BE2C (cell line): ENCODE results near the gene CACNA2D3.

Experiments
- DNase-seq: peaks from one replicate; pipeline ENCODE4 v3.0.0-alpha.2; 2020
- H3K27me3 ChIP-seq: fragments of 250-450 bp; sonication (Bioruptor Pico); 2 replicates; pipeline ENCODE4 v1.5.1; 2020; ENCODE audit warnings: mild to moderate bottlenecking
- H3K36me3 ChIP-seq: fragments of 250-450 bp; sonication (Bioruptor Pico); 2 replicates; pipeline ENCODE4 v1.5.1; 2020; ENCODE audit warnings: mild to moderate bottlenecking
- H3K4me1 ChIP-seq: fragments of 250-450 bp; sonication (Bioruptor Pico); 2 replicates; pipeline ENCODE4 v1.5.1; 2020
- H3K4me3 ChIP-seq: 2 replicates; pipeline ENCODE4 v1.5.1; 2011; ENCODE audit warnings: low read depth, low read length
- H3K9me3 ChIP-seq: fragments of 250-450 bp; sonication (Bioruptor Pico); 2 replicates; pipeline ENCODE4 v1.5.1; 2020
- TF ChIP-seq, protein P1 (sequence below): IDR thresholded peaks from 2 replicates; pipeline ENCODE4 v1.5.1; 2012; ENCODE audit warnings: mild to moderate bottlenecking, low read depth, low read length

Gene CACNA2D3

GRCh38 chr3:54144284-54144683 is 21.9 kb downstream of the CACNA2D3 start:
- DNase-seq: no peak
- H3K9me3 ChIP-seq: no peaks in the 10 kb centered on the region
- TF ChIP-seq, protein P1, sequence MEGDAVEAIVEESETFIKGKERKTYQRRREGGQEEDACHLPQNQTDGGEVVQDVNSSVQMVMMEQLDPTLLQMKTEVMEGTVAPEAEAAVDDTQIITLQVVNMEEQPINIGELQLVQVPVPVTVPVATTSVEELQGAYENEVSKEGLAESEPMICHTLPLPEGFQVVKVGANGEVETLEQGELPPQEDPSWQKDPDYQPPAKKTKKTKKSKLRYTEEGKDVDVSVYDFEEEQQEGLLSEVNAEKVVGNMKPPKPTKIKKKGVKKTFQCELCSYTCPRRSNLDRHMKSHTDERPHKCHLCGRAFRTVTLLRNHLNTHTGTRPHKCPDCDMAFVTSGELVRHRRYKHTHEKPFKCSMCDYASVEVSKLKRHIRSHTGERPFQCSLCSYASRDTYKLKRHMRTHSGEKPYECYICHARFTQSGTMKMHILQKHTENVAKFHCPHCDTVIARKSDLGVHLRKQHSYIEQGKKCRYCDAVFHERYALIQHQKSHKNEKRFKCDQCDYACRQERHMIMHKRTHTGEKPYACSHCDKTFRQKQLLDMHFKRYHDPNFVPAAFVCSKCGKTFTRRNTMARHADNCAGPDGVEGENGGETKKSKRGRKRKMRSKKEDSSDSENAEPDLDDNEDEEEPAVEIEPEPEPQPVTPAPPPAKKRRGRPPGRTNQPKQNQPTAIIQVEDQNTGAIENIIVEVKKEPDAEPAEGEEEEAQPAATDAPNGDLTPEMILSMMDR: no peak
- H3K27me3 ChIP-seq: no peaks in the 10 kb centered on the region
- no peak overlapping the region for H3K4me3 ChIP-seq
- no peaks in the 10 kb centered on the region for H3K4me1 ChIP-seq
- H3K36me3 ChIP-seq: no peaks in the 10 kb centered on the region

- H3K4me3 ChIP-seq: no peak overlapping the region
- H3K27me3 ChIP-seq: no peaks in the 10 kb centered on the region
- H3K9me3 ChIP-seq: no peaks in the 10 kb centered on the region
- peak; percentile 66 for DNase-seq
- TF ChIP-seq, protein P1: peak; percentile 75
- H3K4me1 ChIP-seq: no peaks in the 10 kb centered on the region
- H3K36me3 ChIP-seq: no peaks in the 10 kb centered on the region
These were observed 24.3 kb downstream of the CACNA2D3 start for GRCh38 chr3:54146506-54147239.

DNA sequence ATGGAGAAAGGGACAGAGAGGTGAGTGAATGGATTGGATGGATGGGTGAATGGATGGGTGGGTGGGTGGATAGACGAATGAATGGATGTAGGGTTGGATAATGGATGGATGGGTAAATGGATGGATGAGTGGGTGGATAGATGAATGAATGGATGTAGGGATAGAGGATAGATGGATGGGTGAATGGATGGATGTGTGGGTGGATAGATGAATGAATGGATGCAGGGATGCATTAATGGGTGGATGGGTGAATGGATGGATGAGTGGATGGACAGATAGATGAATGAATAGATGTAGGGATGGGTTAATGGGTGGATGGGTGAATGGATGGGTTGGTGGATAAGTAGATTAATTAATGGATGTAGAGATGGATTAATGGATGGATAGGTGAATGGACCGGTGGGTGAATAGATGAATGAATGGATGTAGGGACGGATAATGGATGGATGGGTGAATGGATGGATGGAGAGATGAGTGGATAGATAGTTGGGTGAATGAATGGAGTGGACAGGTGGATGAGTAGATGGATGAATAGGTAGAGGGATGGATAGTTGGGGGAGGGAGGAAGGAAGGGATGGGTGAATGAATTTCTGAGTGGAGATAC is 28.6 kb downstream of the CACNA2D3 start:
- TF ChIP-seq, protein P1: no peak
- Histone ChIP-seq H3K4me1 (no peaks in the 10 kb centered on the region), H3K9me3 (no peaks in the 10 kb centered on the region), H3K27me3 (no peaks in the 10 kb centered on the region), H3K36me3 (no peaks in the 10 kb centered on the region), H3K4me3 (no peak overlapping the region)
- no peak for DNase-seq

GRCh38 chr3:54153477-54153876 is 31.1 kb downstream of the CACNA2D3 start:
- H3K4me3 ChIP-seq: no peak overlapping the region
- no peaks in the 10 kb centered on the region for H3K27me3 ChIP-seq
- no peak for DNase-seq
- TF ChIP-seq, protein P1: no peak
- no peaks in the 10 kb centered on the region; the same call in 1 of the 2 replicates for H3K4me1 ChIP-seq
- no peaks in the 10 kb centered on the region for H3K9me3 ChIP-seq
- no peaks in the 10 kb centered on the region for H3K36me3 ChIP-seq

DNA sequence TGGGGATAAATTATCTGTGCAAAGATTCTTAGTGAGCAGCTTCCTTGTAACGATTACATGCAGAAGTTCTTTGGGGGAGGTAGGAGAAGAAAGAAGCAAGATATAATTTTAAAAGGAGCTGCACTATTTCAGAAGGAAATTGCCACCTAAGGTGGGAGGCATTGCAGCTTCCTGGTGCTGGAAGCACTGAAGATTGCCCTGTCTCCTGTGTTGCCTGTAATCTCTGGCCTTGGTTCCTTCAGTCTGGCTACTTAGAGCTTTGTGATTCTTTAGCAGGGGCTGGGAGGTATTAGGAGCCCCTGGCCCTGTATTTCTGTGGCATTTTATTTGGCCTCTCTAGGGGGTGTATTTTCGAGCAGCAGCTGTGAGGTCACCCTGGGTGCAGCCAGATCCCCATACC is 35.5 kb downstream of the CACNA2D3 start:
- no peaks in the 10 kb centered on the region for H3K27me3 ChIP-seq
- DNase-seq: no peak
- no peak overlapping the region for H3K4me3 ChIP-seq
- no peaks in the 10 kb centered on the region for H3K9me3 ChIP-seq
- no peaks in the 10 kb centered on the region; the same call in 1 of the 2 replicates for H3K4me1 ChIP-seq
- no peaks in the 10 kb centered on the region for H3K36me3 ChIP-seq
- TF ChIP-seq, protein P1: no peak

DNA sequence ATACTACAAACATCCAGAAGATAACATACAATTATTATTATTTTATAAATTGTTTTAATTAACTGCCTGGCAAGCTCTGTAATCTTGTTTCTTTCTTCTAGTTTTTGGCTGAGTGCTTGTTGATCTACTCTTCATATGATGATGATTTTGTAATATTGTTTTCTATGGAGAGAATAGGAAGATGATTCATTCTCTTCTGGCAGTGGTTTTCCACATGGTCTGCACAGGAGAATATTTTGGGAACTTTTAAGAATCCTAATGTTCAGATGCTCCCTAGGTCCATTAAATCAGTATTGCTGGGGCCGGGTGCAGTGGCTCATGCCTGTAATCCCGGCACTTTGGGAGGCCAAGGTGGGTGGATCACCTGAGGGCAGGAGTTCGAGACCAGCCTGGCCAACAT is 37.6 kb downstream of the CACNA2D3 start:
- H3K36me3 ChIP-seq: no peaks in the 10 kb centered on the region

More for the DNA sequence above, 37.6 kb downstream of the CACNA2D3 start:
- no peaks in the 10 kb centered on the region for H3K27me3 ChIP-seq
- H3K4me3 ChIP-seq: no peak overlapping the region
- no peak for DNase-seq
- no peaks in the 10 kb centered on the region; the same call in 1 of the 2 replicates for H3K4me1 ChIP-seq
- H3K9me3 ChIP-seq: no peaks in the 10 kb centered on the region
- TF ChIP-seq, protein P1: no peak
